ENCODE data around the gene GBA2.

GBA2 gene

DNA sequence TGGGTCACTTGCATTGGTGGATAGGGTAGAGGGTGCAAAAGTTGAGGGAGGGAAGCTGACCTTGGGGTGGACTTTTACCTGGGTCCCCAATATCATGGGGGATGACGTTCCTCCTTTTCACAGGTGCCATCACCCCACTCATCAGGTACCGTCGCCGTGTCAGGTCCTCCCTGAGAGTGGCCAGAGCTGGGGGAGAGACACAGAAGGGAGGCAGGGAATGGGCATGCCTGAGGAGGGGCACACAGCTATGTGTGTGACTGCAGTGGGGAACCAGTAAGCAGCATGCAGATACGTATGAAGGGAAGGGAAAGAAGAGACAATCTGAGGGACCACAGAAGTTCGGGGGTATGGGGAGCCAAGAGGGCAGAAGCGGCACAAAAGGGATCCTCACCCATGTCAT, 10.1 kb downstream of the GBA2 start:
- DNase-seq (ENCODE audit: low read depth in 4 of 4, low spot score in 1 of 4): no peak

DNA sequence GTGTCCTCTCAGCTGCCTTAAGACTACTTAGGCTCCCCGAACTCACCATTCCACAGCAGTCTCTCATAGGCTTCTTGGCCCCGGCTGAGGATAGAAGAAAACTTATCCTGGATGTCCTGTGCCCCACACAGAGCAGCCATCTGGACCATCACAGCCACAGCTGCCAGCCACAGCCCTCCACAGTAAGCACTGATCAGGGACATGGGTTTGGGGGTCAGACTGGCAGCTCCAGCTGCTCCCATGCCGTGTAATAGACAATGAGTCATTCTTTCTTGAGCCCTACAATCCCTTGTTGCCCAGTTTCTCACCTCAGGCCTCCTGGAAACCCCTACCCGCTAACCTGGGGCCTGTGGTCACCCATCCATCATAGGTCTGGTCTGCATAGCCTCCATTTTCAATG, 10.8 kb downstream of the GBA2 start:
- no peak for DNase-seq (ENCODE audit: low read depth in 4 of 4, low spot score in 1 of 4)

DNA sequence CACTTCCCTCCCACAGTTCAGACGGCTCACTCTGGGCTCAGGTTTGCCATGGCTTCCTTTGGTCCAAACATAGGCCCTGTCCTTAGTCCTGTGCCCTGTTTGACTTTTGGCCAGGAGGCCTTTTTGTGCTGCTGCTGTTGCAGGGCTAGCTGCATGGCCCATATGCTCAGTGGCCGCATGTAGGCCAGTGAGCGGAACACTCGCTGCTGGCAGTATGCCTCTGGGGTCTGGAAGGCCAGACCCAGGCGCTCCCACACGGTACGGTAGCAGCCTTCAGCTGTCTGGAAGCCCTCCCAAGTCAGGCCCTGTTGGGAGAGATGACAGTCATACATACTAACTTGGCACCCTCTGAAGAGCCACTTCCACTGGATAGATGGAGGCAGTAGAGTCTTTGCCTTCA, 11.9 kb downstream of the GBA2 start:
- no peak for DNase-seq (ENCODE audit: low read depth in 4 of 4, low spot score in 1 of 4)

DNA sequence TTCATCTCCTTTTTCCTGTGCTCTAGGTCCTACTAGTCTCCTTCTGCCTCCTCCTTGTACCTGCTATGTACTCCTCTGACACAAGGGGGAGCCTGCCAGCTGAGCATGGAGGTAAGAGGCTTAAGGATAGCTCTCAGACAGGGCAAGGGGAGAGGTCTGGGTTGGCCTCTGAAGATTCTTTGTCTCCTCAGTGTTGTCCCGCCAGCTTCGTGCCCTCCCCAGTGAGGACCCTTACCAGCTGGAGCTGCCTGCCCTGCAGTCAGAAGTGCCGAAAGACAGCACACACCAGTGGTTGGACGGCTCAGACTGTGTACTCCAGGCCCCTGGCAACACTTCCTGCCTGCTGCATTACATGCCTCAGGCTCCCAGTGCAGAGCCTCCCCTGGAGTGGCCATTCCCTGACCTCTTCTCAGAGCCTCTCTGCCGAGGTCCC, 12.8 kb downstream of the GBA2 start:
- peak in 3 of 4 experiments; percentile 33 to 36 (median 35) for DNase-seq (ENCODE audit: low read depth in 4 of 4, low spot score in 1 of 4)

GRCh38 chr9:35734096-35734495, 14.9 kb downstream of the GBA2 start:
- no peak for DNase-seq (ENCODE audit: low read depth in 4 of 4, low spot score in 1 of 4)

- DNase-seq (ENCODE audit: low read depth in 4 of 4, low spot score in 1 of 4): no peak
Observed at GRCh38 chr9:35732800-35733541, 16.1 kb downstream of the GBA2 start.

- DNase-seq (ENCODE audit: low read depth in 4 of 4, low spot score in 1 of 4): peak; percentile 84 to 97 (median 91)
Observed at GRCh38 chr9:35732185-35732799, 16.7 kb downstream of the GBA2 start, which contains the start of the genes CREB3 and TLN1. TSS of gene CREB3 (plus strand) at chr9:35732666. CDS start at chr9:35732773, 107 bp downstream. TSS of gene TLN1 (minus strand) at chr9:35732195. CDS start at chr9:35725694, 6,501 bp downstream.

- peak in 2 of 4 experiments; percentile 10 to 13 for DNase-seq (ENCODE audit: low read depth in 4 of 4, low spot score in 1 of 4)
Observed at GRCh38 chr9:35731415-35732184, 17.4 kb downstream of the GBA2 start.

GRCh38 chr9:35730486-35730854, 18.6 kb downstream of the GBA2 start:
- no peak for DNase-seq (ENCODE audit: low read depth in 4 of 4, low spot score in 1 of 4)

DNA sequence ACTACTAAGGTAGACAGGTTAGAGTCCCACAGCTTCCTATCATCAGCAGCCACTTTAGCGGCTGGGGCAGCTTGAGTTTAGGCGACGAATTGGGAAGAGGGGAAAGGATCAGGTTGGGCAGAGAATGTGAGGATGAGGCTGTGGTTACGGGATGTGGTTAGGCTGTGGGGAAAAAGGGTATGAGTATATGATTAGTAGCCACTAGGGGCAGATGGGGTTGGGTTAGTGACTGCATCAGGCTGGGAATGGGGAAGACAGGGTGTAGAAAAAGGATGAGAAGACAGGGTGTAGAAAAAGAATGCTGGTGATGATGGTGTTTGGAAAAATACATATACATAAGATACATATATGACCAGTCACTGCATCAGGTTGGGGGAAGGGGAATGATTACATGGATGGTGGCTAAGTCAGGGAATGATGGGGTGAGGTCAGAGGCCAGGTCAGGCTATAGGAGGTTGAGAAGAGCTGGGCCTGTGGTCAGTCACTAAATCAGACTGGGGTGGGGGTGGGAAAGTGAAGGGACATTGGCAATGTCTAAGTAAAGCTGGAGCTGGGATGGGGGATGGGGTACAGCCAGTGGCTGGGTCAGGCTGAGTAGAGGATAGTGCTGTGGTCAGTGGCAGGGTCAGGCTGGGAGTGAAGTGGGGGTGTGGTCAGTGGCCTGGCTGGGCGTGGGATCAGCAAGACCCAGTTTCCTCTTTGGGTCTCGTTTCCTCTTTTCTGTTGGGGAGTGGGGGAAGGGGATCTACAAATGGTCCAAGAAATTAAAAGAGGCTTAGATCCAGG, 19.1 kb downstream of the GBA2 start:
- DNase-seq (ENCODE audit: low read depth in 4 of 4, low spot score in 1 of 4): no peak

- DNase-seq (ENCODE audit: low read depth in 4 of 4, low spot score in 1 of 4): no peak
Observed at GRCh38 chr9:35729101-35729500, 19.9 kb downstream of the GBA2 start.

- no peak for DNase-seq (ENCODE audit: low read depth in 4 of 4, low spot score in 1 of 4)
Observed at GRCh38 chr9:35728041-35728971, 20.7 kb downstream of the GBA2 start.

GRCh38 chr9:35727676-35728040, 21.4 kb downstream of the GBA2 start:
- no peak for DNase-seq (ENCODE audit: low read depth in 4 of 4, low spot score in 1 of 4)

- no peak for DNase-seq (ENCODE audit: low read depth in 4 of 4, low spot score in 1 of 4)
Observed at GRCh38 chr9:35726931-35727330, 22.1 kb downstream of the GBA2 start.

DNA sequence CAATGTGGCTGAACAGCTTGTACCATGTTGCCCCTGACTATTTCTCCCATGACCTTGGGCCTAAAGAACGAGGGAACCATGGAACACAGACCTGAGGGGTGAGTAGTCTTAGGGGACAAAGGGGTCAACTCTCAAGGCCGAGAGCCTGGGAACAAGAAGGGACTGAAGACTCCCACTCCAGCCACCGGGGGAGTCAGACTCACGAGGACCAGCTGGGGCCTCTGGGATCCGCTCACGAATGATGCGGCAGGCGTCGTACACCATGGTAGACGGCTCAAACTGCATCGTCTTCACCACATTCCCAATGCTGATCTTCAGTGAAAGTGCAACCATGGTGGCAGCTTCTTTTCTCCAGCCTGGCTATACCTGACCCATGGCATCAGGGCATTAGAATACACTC, 23.7 kb downstream of the GBA2 start:
- DNase-seq (ENCODE audit: low read depth in 4 of 4, low spot score in 1 of 4): no peak

GRCh38 chr9:35723908-35724307, 25.1 kb downstream of the GBA2 start:
- no peak for DNase-seq (ENCODE audit: low read depth in 4 of 4, low spot score in 1 of 4)

GRCh38 chr9:35723426-35723825, 25.6 kb downstream of the GBA2 start:
- no peak for DNase-seq (ENCODE audit: low read depth in 4 of 4, low spot score in 1 of 4)

- DNase-seq (ENCODE audit: low read depth in 4 of 4, low spot score in 1 of 4): no peak
Observed at GRCh38 chr9:35719546-35719945, 29.5 kb downstream of the GBA2 start.

GRCh38 chr9:35718721-35719511, 30.1 kb downstream of the GBA2 start:
- DNase-seq (ENCODE audit: low read depth in 4 of 4, low spot score in 1 of 4): no peak

Measured in stimulated activated CD4-positive, alpha-beta T cell treated with anti-CD3 and anti-CD28 coated beads, Interleukin-1b, Interleukin-23, amount 100 ng/mL, for 24 hours (primary cell).